SK-N-DZ (cell line): Measurements from ENCODE around the gene ADGRG1.

Source experiments
- DNase-seq: peaks from one replicate; pipeline ENCODE4 v3.0.0-alpha.2; 2015; ENCODE audit warnings: low spot score

ADGRG1 gene

DNA sequence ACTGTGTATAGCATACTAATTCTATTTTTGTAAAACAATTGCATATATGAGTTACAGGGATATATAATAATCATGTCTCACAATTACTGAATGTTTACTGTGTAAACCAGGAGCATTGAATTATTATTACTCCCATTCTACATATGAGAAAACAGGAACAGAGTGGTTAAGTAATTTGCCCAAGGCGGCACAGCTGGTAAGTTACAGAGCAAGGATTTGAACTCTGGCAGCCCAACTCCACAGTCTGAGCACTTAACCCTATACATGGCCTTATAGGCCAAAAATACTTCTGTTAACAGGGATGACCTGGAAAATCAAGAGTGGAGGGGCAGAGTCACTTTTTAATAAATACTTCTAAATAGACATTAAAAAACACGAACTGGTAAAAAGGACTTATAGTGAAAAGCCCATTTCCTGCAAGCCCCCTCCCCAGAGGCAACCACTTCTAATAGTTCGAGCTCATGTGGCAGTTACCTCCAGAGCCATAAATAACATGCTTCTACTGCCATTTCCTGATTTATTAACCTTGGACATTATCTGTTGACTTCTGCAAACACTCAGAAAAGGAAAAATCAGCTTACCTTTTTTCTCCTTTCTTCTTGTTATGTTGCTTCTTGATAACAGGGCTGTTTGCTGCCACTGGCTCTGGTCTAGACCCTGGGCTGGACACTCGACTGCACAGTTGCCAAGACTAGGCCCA lies 22.1 kb upstream of the ADGRG1 start:
- no peak for DNase-seq

DNA sequence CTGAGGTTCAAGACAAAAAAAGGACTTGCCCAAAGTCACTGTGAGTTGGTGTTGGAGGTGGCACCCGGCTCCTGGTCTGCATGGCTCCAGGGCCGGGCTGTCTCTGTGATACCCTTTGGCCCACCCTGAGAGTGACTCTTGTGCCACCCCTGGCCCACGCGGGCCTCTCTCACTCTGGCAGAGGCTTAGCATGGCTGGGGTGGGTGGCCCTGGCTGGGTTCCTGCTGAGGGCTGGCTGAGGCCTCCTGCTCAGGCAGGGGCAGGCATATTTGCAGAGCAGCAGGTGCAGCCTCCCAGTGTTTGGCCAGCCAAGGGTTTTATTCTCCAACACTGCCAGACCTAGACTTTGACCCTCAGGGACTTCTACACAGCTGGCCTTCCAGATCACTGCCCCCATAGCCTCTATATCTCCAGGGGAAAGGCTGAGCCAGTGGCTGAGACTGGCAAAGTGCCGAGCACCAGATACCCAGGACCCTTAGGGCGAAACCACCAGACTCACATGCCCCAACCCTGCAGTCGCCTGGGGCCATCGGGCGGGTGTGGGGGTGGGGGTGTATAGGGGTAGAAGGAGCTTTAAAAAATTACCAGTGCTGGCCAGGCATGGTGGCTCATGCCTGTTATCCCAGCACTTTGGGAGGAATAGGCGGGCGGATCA lies 21.5 kb upstream of the ADGRG1 start:
- DNase-seq, result no peak

- no peak for DNase-seq
These were observed 20.6 kb upstream of the ADGRG1 start for GRCh38 chr16:57607676-57608461.

GRCh38 chr16:57608462-57609113 lies 19.8 kb upstream of the ADGRG1 start:
- DNase-seq, result no peak

DNA sequence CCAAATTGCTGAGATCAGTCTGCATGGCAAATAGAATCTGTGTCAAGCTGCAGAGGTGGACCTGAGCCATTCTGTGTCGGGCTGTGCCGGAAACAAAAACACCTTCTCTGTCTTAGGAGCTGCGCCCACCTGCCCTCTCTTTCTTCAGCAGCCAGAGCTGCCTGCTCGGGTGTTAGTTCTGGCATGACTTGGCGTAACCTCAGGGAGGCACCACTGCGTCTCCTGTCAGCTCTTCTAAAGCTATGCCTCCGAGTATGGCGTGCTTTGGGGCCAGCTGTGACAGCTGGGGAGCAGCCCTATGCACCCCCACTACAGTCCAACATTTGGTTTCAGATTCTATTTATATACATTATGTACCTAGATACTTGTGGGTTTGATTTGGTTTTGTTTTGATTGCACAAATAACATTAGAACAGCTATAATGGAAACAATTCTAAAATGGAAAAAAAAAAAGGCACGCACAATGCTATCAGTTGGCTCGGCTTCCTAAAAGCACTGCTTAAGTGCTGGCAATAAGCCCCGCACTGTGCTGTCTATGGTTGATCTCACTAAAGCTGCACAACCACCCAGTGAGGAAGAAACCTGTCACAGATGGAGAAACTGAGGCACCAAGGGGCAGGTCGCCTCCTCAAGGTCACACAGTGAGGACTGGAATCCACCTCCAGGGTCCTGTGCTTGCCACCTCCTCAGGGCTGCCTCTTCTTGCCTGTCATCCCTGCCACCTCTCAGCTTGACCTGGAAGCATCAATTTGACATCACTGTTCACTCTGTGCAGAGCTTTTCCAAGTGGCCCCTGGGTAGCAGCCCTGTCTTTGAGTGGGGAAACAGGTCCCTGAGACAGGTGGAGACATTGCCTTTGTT lies 18.7 kb upstream of the ADGRG1 start:
- no peak for DNase-seq

- no peak for DNase-seq
These were observed 17.8 kb upstream of the ADGRG1 start for GRCh38 chr16:57610611-57611010.

DNA sequence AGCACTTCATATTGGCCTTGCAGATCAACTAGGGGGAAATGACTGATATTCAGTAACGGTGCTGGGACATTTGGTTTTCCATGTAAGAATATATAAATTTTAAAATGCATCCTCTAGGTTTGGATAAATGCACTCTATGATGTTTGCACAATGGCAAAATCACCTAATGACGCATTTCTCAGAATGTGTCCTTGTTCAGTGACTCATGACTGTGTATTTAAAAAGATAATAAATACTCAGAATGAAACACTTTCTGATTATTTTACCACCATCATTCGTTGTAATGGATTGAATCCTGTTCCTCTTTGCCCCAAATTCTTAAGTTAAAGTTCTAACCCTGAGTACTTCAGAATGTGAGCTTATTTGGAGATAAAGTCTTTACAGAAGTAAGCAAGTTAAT lies 17.2 kb upstream of the ADGRG1 start:
- no peak for DNase-seq

GRCh38 chr16:57611706-57612105 lies 16.7 kb upstream of the ADGRG1 start:
- DNase-seq, result no peak

- DNase-seq, result no peak
These were observed 15.9 kb upstream of the ADGRG1 start for GRCh38 chr16:57612494-57612893.

DNA sequence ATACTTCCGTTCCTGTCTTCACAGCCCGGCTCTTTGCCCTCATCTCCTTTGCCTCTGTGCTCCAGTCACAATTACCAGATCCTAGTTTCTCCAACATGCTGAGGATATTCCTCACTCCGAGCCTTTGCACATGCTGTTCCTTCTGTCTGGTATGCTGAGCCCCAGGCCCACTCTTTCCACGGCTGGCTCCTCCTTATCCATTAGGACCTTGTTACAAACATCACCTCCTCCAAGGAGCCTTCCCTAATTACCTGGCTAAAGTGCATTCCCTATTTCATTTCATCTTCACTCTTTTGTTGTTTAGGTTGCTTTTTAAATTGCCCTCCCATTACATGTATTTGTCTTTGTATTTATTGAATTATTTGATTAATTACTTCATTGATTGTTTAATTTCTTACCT lies 14.9 kb upstream of the ADGRG1 start:
- DNase-seq, result no peak

DNA sequence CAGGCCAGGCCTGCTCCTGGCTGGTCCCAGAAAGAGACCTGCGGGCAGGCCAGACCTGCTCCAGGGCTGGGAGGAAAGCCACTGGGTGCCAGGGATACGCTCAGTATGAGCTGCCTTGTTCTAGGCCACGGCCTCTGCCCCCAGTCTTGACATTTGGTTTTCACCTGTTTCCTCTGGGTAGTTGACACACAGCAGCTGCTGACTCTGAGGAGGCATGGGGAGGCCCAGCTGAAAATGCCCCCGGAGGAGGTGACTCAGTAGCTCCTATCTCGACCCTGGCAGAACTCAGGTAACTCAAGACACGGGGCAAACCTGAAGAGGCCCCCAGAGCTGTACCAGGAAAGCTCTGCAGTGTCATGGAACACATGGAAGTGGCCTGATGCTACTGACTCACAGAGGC lies 13.9 kb upstream of the ADGRG1 start:
- no peak for DNase-seq

GRCh38 chr16:57614944-57615343 lies 13.5 kb upstream of the ADGRG1 start:
- DNase-seq, result no peak

DNA sequence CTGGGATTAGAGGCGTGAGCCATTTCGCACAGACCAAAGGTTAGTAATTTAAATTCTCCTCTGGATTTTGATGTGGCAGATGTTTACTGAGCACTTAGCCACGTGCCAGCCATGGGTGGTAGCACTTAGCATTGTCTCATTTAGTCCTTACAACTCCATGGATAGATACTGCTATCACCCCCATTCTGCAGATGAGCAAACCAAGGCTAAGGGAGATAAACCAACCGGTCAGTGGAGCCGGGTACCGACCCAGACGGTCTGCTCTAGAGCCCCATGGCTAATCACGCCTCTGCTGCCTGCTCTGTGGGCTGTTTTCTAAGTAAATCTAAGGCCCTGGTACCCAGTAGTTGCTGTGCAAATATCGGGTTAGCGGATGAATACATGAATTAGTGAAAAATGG lies 12.6 kb upstream of the ADGRG1 start:
- no peak for DNase-seq

DNA sequence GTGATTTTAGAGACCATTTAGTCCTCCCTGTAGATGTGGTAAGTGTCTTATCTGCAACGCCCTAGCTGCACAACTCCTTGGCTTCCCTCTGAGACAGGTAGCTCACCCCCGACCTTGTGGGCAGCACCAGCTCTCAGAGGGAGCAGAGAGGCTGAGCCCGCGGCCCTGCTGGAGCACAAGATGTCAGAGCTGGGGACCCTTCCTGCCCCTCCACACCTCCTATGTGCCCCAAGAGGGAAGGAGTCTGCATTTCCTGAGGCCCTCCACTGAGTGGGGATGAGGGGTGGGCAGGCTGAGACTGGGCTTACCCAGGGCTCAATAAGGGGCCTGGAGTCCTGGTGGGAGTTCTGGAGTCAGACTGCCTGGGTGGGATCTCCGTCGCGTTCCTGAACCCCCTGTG lies 12.2 kb upstream of the ADGRG1 start:
- DNase-seq, result no peak

GRCh38 chr16:57616876-57617275 lies 11.6 kb upstream of the ADGRG1 start:
- no peak for DNase-seq

GRCh38 chr16:57617604-57618111 lies 10.8 kb upstream of the ADGRG1 start:
- no peak for DNase-seq

GRCh38 chr16:57618296-57619132 lies 9.9 kb upstream of the ADGRG1 start:
- no peak for DNase-seq

DNA sequence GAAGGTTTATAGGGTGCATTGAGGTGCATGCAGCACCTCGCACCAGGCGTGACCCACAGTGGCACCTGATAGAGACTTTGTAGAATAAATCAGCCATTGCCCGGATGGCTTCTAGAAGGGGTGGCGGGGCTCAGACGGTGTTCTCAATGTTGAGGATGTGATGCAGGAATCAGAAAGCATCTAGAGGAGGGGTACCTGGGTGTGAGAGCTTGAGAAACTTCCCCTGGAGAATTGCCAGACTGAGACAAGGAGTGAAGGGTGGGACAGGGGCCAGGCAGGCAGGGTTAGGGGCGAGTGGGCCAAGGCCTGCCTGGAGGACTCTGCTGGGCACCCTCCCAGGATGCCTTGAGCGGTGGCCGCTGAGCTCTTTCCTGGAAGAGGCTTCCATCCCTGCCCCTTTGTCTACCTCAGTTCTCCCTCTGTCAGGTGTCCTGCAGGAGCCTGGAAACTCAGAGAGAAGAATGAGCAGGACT lies 9.3 kb upstream of the ADGRG1 start:
- no peak for DNase-seq

DNA sequence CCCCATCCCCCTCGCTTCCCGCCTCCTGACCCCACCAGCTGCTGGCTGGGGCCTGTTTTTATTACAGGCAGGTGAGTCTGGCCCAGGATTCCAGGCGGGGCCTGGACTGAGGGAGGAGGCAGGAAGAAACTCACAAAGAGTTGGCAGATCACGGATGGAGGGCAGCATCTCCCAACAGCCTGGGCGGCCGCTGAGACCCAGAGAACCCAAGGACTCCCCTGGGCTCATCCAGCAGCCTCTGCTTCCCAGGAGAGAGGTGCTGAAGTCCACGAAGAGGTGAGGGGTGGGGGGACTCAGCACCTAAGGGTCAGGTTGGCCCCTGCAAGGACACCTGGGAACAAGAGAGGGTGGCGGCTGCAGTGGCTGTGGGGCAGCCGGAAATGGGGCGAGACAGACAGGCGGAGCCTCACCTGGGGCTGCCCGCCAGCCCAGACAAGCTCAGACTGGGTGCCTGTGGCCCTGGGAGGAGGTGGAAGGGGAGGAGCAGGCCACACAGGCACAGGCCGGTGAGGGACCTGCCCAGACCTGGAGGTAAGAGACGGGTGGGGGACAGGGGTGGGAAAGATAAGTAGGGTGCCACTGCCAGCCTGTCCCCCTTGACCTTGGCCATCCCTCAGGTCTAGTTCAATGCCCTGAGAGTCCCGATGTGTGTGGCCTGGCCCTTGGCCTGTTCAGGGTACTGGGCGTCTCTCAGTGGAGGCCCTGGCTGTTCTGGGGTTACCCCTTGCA lies 8.7 kb upstream of the ADGRG1 start:
- no peak for DNase-seq
